ENCODE results near the gene TMEM150A. TPM values are rescaled to one million over a fixed set of nuclear protein-coding genes. Genes with fewer than 3 reads are reported as not detected.

The TMEM150A gene
- total RNA-seq, 1 donor from 2014 or later, result 9.2 TPM

GRCh38 chr2:85601771-85602475 lies 575 bp downstream of the TMEM150A start:
- FAIRE-seq (no peak), DNase-seq (ENCODE audit: low read depth) (no peak)
- peak overlapping the region; percentile 49 for H3K4me3 ChIP-seq (ENCODE audit: low read depth, low read length)
- H3K36me3 ChIP-seq (ENCODE audit: control insufficient read depth, insufficient read depth, low read length), result peaks cover 8% of the 10 kb centered on the region
- TF ChIP-seq CTCF (IDR thresholded peaks at IDR 0.05; ENCODE audit: insufficient read depth, low read length, severe bottlenecking), result no peak
- H3K27me3 ChIP-seq (ENCODE audit: control insufficient read depth, insufficient read depth, low read length), result no peaks in the 10 kb centered on the region

- H3K27me3 ChIP-seq (ENCODE audit: control insufficient read depth, insufficient read depth, low read length), result no peaks in the 10 kb centered on the region
- no peak for DNase-seq (ENCODE audit: low read depth)
- H3K4me3 ChIP-seq (ENCODE audit: low read depth, low read length), result peak overlapping the region; percentile 49
- H3K36me3 ChIP-seq (ENCODE audit: control insufficient read depth, insufficient read depth, low read length), result peaks cover 12% of the 10 kb centered on the region
- no peak for TF ChIP-seq CTCF (IDR thresholded peaks at IDR 0.05; ENCODE audit: insufficient read depth, low read length, severe bottlenecking)
- FAIRE-seq, result no peak
These were observed 1.3 kb downstream of the TMEM150A start for GRCh38 chr2:85600951-85601770.

- DNase-seq (ENCODE audit: low read depth), result no peak
- H3K36me3 ChIP-seq (ENCODE audit: control insufficient read depth, insufficient read depth, low read length), result peaks cover 12% of the 10 kb centered on the region
- H3K27me3 ChIP-seq (ENCODE audit: control insufficient read depth, insufficient read depth, low read length), result no peaks in the 10 kb centered on the region
- H3K4me3 ChIP-seq (ENCODE audit: low read depth, low read length), result no peak overlapping the region
- FAIRE-seq, result no peak
- no peak for TF ChIP-seq CTCF (IDR thresholded peaks at IDR 0.05; ENCODE audit: insufficient read depth, low read length, severe bottlenecking)
These were observed 2.3 kb downstream of the TMEM150A start for GRCh38 chr2:85600235-85600575.

GRCh38 chr2:85599468-85600234 lies 2.8 kb downstream of the TMEM150A start:
- FAIRE-seq (no peak), DNase-seq (ENCODE audit: low read depth) (no peak)
- no peak for TF ChIP-seq CTCF (IDR thresholded peaks at IDR 0.05; ENCODE audit: insufficient read depth, low read length, severe bottlenecking)
- no peak overlapping the region for H3K4me3 ChIP-seq (ENCODE audit: low read depth, low read length)
- peaks cover 12% of the 10 kb centered on the region for H3K36me3 ChIP-seq (ENCODE audit: control insufficient read depth, insufficient read depth, low read length)
- H3K27me3 ChIP-seq (ENCODE audit: control insufficient read depth, insufficient read depth, low read length), result no peaks in the 10 kb centered on the region

- Histone ChIP-seq H3K4me3 (ENCODE audit: low read depth, low read length) (no peak overlapping the region), H3K27me3 (ENCODE audit: control insufficient read depth, insufficient read depth, low read length) (no peaks in the 10 kb centered on the region), H3K36me3 (ENCODE audit: control insufficient read depth, insufficient read depth, low read length) (peaks cover 12% of the 10 kb centered on the region)
- DNase-seq (ENCODE audit: low read depth) (no peak), FAIRE-seq (no peak)
- TF ChIP-seq CTCF (IDR thresholded peaks at IDR 0.05; ENCODE audit: insufficient read depth, low read length, severe bottlenecking), result no peak
These were observed 3.7 kb downstream of the TMEM150A start for GRCh38 chr2:85598594-85599340.

Data from bronchial epithelial cell (primary cell).